ENCODE data around the gene ZNF81. TPM values are rescaled to one million over a fixed set of nuclear protein-coding genes. Genes with fewer than 3 reads are reported as not detected.
"Not testable (repeated sequence)": the region's sequence is repeated elsewhere in the genome, so short reads cannot be mapped to it uniquely, and the experiment has no call there.

The ZNF81 gene
- total and polyA plus RNA-seq, 3 experiments from 2014 or later: 5.3 to 8.9 (median 7.9) TPM

DNA sequence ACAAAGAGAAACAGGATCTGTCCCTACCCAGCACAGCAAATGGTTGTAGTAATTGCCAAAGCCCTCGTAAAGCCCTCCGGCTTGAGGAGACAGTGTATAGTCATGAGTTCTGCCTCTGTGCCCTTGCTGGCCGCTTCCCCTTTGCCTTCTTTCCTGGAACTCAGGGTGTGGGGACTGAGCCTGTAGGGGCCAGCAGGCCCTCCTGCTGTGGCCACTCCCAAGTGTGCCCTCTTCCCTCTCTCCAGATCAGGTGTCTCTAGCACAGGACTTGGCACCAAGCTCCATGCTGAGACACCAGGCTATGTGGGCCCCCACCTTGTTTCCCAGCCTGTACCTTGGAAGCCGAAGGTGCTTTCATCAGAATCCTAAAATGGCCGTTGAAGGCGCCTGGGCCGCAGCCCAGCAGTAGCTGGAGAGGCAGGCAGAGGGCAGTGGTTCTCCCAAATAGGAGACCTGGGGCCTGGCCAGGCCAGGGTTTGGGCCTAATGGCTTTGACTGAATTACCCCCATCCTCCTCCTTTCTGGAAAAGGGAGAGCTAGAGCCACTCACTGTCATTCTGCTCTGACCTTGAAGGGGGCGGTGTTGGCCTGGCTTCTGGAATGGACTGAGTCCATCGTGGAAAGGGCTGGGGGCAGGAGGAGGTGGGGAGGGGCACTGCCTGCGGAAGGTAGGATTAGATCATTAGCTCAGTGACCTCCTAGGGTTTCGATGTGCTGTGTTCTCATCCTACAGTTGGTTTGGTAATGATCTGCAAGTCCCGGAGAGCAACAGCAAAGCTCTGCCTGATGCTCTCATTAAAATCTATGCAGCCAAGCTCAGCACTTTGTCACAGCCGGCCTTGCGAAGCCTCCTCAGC is 30.1 kb upstream of the ZNF81 start:
- H3K4me3 ChIP-seq (ENCODE audit: low read length); H3K4me3 Mint-ChIP-seq; H3K36me3 Mint-ChIP-seq; CTCF ChIA-PET; H3K27ac Mint-ChIP-seq; H3K9me3 ChIP-seq (ENCODE audit: low read length); H3K36me3 ChIP-seq (ENCODE audit: insufficient read depth, low read length); POLR2A ChIA-PET; H3K27ac ChIP-seq (ENCODE audit: low read depth, low read length); DNase-seq; H3K27me3 ChIP-seq (ENCODE audit: insufficient read depth, low read length, poor library complexity, severe bottlenecking); H3K4me1 Mint-ChIP-seq; H3K4me1 ChIP-seq (ENCODE audit: insufficient read depth, low read length); H3K9me3 Mint-ChIP-seq: not testable (repeated sequence)
- H3K27me3 Mint-ChIP-seq: peaks cover 0 to 11% of the 10 kb centered on the region in 2 donors

DNA sequence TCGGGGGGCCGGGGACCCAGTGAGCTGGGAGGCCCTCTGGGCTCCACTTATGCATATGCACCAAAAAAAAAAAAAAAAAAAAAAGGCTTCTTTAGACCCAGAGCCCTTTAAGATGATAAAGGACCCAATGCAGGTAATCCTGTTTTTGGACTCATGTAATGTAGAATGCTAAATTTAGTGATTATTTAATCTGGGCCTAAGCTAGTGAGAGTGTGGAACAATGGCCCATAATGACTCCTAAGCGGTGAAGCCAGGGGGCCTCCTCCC is 29.5 kb upstream of the ZNF81 start:
- POLR2A ChIA-PET; H3K4me3 Mint-ChIP-seq; H3K36me3 Mint-ChIP-seq; H3K36me3 ChIP-seq (ENCODE audit: insufficient read depth, low read length); H3K4me1 Mint-ChIP-seq; H3K9me3 Mint-ChIP-seq; DNase-seq; H3K27me3 ChIP-seq (ENCODE audit: insufficient read depth, low read length, poor library complexity, severe bottlenecking); H3K4me1 ChIP-seq (ENCODE audit: insufficient read depth, low read length); H3K9me3 ChIP-seq (ENCODE audit: low read length); H3K27ac ChIP-seq (ENCODE audit: low read depth, low read length); CTCF ChIA-PET; H3K27ac Mint-ChIP-seq; H3K4me3 ChIP-seq (ENCODE audit: low read length): not testable (repeated sequence)
- H3K27me3 Mint-ChIP-seq: peaks cover 0 to 13% of the 10 kb centered on the region in 2 donors

DNA sequence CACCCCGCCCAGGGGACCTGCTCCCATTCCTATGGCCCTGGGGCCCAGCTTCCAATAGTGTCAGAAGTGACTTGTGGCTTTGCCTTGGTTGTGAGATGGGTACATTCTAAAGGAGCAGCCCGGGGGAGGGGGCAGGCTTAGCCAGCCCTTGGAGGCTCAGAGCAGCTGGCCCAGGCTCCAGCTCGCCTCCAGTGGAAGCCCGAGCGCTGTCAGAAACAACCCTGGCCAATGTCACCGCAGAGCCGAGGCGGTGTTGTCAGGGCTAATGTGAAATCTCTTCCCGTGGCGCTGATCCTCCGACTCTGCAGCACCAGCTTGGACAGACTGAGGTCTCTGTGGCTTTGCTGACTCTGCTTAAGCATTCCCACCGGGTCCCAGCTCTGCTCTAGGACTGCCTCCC is 29.2 kb upstream of the ZNF81 start:
- Mint-ChIP-seq H3K9me3 (no peaks in the 10 kb centered on the region), H3K27ac (no peak overlapping the region), H3K36me3 (no peaks in the 10 kb centered on the region), H3K4me1 (no peaks in the 10 kb centered on the region), H3K27me3 (peaks cover 0 to 13% of the 10 kb centered on the region in 2 donors), H3K4me3 (no peak overlapping the region)
- H3K27ac ChIP-seq (ENCODE audit: low read depth, low read length): no peak overlapping the region
- H3K4me3 ChIP-seq (ENCODE audit: low read length): no peak overlapping the region
- no peaks in the 10 kb centered on the region for H3K36me3 ChIP-seq (ENCODE audit: insufficient read depth, low read length)
- H3K9me3 ChIP-seq (ENCODE audit: low read length): no peaks in the 10 kb centered on the region
- POLR2A ChIA-PET: no interaction called here
- DNase-seq: no peak
- CTCF ChIA-PET: no interaction called here
- no peaks in the 10 kb centered on the region for H3K27me3 ChIP-seq (ENCODE audit: insufficient read depth, low read length, poor library complexity, severe bottlenecking)
- no peaks in the 10 kb centered on the region for H3K4me1 ChIP-seq (ENCODE audit: insufficient read depth, low read length)

DNA sequence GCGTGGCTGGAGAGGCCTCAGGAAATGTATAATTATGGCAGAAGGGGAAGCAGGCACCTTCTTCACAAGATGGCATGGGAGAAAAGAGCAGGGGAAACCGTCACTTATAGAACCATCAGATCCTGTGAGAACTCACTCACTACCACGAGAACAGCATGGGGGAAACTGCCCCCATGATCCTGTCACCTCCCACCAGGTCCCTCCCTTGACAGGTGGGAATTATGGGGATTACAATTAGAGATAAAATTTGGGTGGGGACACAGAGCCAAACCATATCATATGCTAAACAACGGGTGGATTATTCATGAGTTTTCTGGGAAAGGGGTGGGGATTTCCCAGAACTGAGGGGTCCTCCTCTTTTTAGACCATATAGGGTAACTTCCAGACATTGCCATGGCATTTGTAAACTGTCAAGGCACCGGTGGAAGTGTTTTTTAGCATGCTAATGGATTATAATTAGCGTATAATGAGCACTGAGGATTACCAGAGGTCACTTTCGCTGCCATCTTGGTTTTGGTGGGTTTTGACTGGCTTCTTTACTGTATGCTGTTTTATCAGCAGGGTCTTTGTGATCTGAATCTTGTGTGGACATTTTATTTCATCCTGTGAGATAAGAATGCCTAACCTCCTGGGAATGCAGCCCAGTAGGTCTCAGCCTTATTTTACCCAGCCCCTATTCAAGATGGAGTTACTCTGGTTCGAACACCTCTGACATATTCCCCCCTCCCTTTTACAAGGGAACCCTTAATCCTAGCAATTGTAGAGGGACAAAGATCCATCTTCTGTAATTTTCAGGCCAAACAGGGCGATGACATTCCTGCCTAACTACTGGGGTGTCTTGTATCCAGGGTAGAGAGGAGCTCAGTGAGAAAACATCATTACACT is 27.6 kb upstream of the ZNF81 start:
- H3K27me3 ChIP-seq (ENCODE audit: insufficient read depth, low read length, poor library complexity, severe bottlenecking): no peaks in the 10 kb centered on the region
- no peak overlapping the region for H3K27ac ChIP-seq (ENCODE audit: low read depth, low read length)
- no peaks in the 10 kb centered on the region for H3K36me3 ChIP-seq (ENCODE audit: insufficient read depth, low read length)
- H3K27me3 Mint-ChIP-seq: peaks cover 0 to 15% of the 10 kb centered on the region in 2 donors
- ChIA-PET CTCF (no interaction called here), POLR2A (no interaction called here)
- no peaks in the 10 kb centered on the region for H3K4me1 ChIP-seq (ENCODE audit: insufficient read depth, low read length)
- peak overlapping the region in 1 of 8 donors; percentile 28 for H3K27ac Mint-ChIP-seq
- H3K4me3 Mint-ChIP-seq: no peak overlapping the region
- no peaks in the 10 kb centered on the region for H3K9me3 Mint-ChIP-seq
- H3K36me3 Mint-ChIP-seq: no peaks in the 10 kb centered on the region
- DNase-seq: no peak
- no peaks in the 10 kb centered on the region for H3K9me3 ChIP-seq (ENCODE audit: low read length)
- H3K4me1 Mint-ChIP-seq: no peaks in the 10 kb centered on the region
- no peak overlapping the region for H3K4me3 ChIP-seq (ENCODE audit: low read length)

DNA sequence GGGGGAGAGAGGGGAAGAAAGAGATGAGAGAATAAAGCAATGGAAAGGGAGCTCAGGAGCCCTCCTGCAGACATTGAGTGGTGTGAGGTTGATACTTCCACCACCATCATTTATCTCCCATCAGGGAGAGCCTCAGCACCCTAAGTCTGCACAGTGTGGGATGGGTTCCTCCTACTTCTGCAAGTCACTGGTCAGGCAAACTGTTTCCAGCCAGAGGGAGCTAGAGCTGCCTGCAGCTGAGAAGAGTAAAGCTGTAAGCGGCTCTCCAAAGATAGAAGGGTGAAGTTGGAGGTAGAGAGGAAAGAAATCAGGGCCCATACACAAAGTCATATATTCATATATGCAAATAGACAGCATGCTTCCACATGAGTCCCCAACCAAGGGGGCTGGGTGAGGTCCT is 21.9 kb upstream of the ZNF81 start:
- no peak overlapping the region for H3K27ac Mint-ChIP-seq
- H3K27me3 Mint-ChIP-seq: peaks cover 5 to 14% of the 10 kb centered on the region in 2 donors
- DNase-seq: no peak
- no peaks in the 10 kb centered on the region for H3K4me1 ChIP-seq (ENCODE audit: insufficient read depth, low read length)
- H3K36me3 ChIP-seq (ENCODE audit: insufficient read depth, low read length): no peaks in the 10 kb centered on the region
- H3K36me3 Mint-ChIP-seq: no peaks in the 10 kb centered on the region
- no peaks in the 10 kb centered on the region for H3K9me3 Mint-ChIP-seq
- no peak overlapping the region for H3K4me3 ChIP-seq (ENCODE audit: low read length)
- no peak overlapping the region for H3K4me3 Mint-ChIP-seq
- no peaks in the 10 kb centered on the region for H3K9me3 ChIP-seq (ENCODE audit: low read length)
- H3K4me1 Mint-ChIP-seq: no peaks in the 10 kb centered on the region
- CTCF ChIA-PET: no interaction called here
- H3K27me3 ChIP-seq (ENCODE audit: insufficient read depth, low read length, poor library complexity, severe bottlenecking): no peaks in the 10 kb centered on the region
- POLR2A ChIA-PET: no interaction called here
- no peak overlapping the region for H3K27ac ChIP-seq (ENCODE audit: low read depth, low read length)

DNA sequence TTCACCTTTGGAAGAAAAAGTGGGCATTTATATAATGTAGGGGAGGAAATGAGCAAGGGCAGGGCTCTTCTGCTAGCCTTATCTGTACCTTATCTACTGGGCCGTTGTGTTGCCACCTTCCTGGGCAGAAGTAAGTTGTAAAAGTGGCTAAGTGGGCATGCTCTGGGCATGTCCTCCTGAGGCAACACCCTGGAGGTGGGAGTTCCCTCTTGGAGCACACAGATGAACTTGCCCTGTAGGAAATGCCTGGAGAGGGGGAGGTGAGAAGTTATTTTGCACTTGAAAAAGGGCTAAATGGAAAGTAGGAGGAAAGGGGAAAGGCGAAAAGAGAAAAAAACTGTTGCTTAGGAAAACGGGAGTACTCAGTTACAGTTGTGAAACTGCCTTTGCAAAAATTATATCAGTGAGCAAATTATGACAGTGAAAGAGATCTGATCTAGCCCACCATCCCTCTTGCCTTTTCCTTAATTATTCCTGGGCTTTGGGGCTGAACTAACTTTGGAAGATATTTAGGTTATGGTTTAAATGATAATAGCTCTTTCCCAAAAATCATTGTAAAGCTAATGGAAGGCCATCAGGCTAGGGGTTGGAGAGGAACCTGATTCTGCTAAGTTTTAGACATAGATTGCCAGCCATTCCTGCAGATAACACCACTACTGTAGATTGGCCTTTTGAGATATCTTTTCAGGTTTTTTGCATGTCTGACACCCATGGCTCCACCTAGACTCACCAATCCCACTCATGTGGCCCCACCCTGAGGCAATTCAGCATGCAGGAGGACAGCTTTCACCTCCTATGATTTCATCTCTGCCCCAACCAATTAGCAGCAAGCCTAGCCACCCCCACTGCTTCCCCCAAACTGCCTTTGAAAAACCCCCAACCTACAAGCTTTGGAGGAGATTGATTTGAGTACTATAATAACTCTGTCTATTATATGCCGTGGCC is 20.5 kb upstream of the ZNF81 start:
- H3K9me3 ChIP-seq (ENCODE audit: low read length): no peaks in the 10 kb centered on the region
- Mint-ChIP-seq H3K9me3 (no peaks in the 10 kb centered on the region), H3K4me3 (no peak overlapping the region), H3K4me1 (no peaks in the 10 kb centered on the region), H3K27me3 (peaks cover 5 to 24% of the 10 kb centered on the region in 2 donors), H3K36me3 (peaks cover 0 to 1% (median 0%) of the 10 kb centered on the region in 3 donors), H3K27ac (no peak overlapping the region)
- no peaks in the 10 kb centered on the region for H3K36me3 ChIP-seq (ENCODE audit: insufficient read depth, low read length)
- H3K4me3 ChIP-seq (ENCODE audit: low read length): no peak overlapping the region
- no peaks in the 10 kb centered on the region for H3K4me1 ChIP-seq (ENCODE audit: insufficient read depth, low read length)
- no peak for DNase-seq
- no peaks in the 10 kb centered on the region for H3K27me3 ChIP-seq (ENCODE audit: insufficient read depth, low read length, poor library complexity, severe bottlenecking)
- ChIA-PET POLR2A (no interaction called here), CTCF (no interaction called here)
- no peak overlapping the region for H3K27ac ChIP-seq (ENCODE audit: low read depth, low read length)

DNA sequence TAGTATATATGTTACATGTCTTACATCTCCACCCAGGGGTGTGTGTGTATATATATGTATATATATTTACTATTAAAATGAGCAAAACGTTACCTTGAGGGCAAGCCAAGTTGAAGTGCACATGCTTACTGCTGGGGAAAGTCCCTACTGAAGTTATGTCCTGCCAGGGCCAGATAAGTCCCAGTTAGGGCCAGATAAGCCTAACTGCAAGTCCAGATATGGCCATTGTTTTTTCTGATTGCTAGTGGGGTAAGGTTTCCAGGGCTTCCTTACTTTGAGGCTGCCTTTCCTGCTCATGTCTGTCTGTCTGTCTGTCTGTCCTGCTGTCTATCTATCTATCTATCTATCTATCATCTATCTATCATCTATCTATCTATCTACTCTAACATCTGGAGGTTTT is 19.3 kb upstream of the ZNF81 start:
- no peaks in the 10 kb centered on the region for H3K4me1 Mint-ChIP-seq
- no peaks in the 10 kb centered on the region for H3K9me3 ChIP-seq (ENCODE audit: low read length)
- ChIA-PET CTCF (no interaction called here), POLR2A (no interaction called here)
- H3K4me3 ChIP-seq (ENCODE audit: low read length): no peak overlapping the region
- H3K36me3 ChIP-seq (ENCODE audit: insufficient read depth, low read length): no peaks in the 10 kb centered on the region
- no peak overlapping the region for H3K4me3 Mint-ChIP-seq
- H3K27me3 Mint-ChIP-seq: peaks cover 5 to 22% of the 10 kb centered on the region in 2 donors
- peaks cover 0 to 1% (median 0%) of the 10 kb centered on the region in 3 donors for H3K36me3 Mint-ChIP-seq
- no peak overlapping the region for H3K27ac Mint-ChIP-seq
- no peaks in the 10 kb centered on the region for H3K9me3 Mint-ChIP-seq
- no peak for DNase-seq
- H3K27me3 ChIP-seq (ENCODE audit: insufficient read depth, low read length, poor library complexity, severe bottlenecking): no peaks in the 10 kb centered on the region
- no peaks in the 10 kb centered on the region for H3K4me1 ChIP-seq (ENCODE audit: insufficient read depth, low read length)
- H3K27ac ChIP-seq (ENCODE audit: low read depth, low read length): no peak overlapping the region

DNA sequence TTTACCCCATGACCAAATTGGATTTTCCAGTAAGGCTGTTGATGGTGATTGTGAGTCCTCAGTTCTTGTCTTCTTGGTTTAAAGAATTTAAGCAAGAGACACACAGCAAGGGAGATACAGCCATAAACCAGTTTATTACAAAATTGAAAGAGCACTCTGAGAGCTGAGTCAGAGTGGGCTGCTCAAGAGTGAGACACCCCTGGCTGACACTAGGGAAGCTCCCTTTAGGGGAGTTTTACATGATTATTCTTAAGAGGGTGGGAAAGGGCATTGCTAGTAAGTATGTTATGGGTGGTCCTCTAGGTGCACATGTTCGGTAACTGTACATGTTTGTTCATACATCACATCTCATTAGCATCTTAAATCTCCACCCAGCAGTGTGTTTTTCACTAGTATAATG is 18.8 kb upstream of the ZNF81 start:
- CTCF ChIA-PET: no interaction called here
- Histone ChIP-seq H3K4me3 (ENCODE audit: low read length) (no peak overlapping the region), H3K4me1 (ENCODE audit: insufficient read depth, low read length) (no peaks in the 10 kb centered on the region), H3K9me3 (ENCODE audit: low read length) (no peaks in the 10 kb centered on the region), H3K36me3 (ENCODE audit: insufficient read depth, low read length) (no peaks in the 10 kb centered on the region), H3K27me3 (ENCODE audit: insufficient read depth, low read length, poor library complexity, severe bottlenecking) (no peaks in the 10 kb centered on the region), H3K27ac (ENCODE audit: low read depth, low read length) (no peak overlapping the region)
- POLR2A ChIA-PET: no interaction called here
- Mint-ChIP-seq H3K27ac (no peak overlapping the region), H3K27me3 (peaks cover 5 to 21% of the 10 kb centered on the region in 2 donors), H3K9me3 (no peaks in the 10 kb centered on the region), H3K36me3 (peaks cover 0 to 1% (median 0%) of the 10 kb centered on the region in 3 donors), H3K4me3 (no peak overlapping the region), H3K4me1 (no peaks in the 10 kb centered on the region)
- no peak for DNase-seq

All from CD8-positive, alpha-beta memory T cell (primary cell).